HG02970 (cell line): ENCODE results near the gene PKN1.
"Not testable (repeated sequence)": the region's sequence is repeated elsewhere in the genome, so short reads cannot be mapped to it uniquely, and the experiment has no call there.

Experiments used
- ATAC-seq: cut with Tn5 transposase; IDR thresholded peaks from one replicate; pipeline ENCODE4 v1.9.1; 2021; ENCODE audit warnings: mild to moderate bottlenecking, moderate library complexity, moderate number of reproducible peaks; ENCODE audit not compliant: unreplicated experiment, low FRiP score

Gene PKN1

DNA sequence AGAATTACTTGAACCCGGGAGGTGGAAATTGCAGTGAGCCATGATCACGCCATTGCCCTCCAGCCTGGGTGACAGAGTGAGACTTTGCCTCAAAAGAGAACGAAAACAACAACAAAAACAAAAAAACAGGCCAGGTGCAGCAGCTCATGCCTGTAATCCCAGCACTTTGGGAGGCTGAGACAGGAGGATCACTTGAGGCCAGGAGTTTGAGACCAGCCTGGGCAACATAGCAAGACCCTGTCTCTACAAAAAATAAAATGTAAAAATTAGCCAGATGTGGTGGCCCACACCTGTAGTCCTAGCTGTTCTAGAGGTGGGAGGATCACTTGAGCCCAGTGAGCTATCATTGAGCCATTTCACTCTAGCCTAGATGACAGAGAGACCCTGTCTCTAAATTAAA is 19.2 kb downstream of the PKN1 start:
- not testable (repeated sequence) for ATAC-seq

DNA sequence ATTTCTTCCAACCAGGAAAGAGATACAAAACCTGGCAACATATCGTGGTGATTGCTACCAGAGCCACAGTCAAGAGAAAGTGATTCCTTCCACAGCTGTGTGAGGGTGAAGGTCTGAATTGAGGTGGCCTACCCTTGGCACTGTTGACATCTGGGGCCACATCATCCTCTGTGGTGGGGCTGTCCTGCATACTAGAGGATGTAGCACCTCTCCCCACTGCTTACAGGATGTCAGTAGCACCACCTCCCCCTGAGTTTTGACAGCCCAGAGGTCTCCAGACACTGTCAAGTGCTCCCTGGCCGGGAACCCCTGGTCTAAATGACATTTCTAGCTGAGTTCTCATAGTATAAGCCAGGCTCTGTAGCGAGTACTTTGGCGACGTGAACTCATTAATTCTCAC is 26.6 kb downstream of the PKN1 start:
- no peak for ATAC-seq

DNA sequence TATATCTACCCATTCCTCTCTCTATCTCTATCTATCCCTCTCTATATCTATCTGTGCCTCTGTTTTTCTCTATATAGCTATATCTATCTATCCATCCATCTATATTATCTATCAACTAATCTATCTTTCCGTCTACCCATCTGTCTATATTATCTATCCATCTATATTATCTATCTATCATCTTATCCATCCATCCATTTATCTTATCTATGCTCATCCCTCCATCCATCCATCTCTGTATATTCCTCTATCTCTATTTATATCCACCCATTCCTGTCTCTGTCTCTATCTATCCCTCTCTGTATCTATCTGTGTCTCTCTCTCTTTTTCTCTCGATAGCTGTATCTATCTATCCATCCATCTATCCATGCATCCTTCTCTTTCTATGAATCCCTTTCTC is 27.8 kb downstream of the PKN1 start:
- no peak for ATAC-seq

DNA sequence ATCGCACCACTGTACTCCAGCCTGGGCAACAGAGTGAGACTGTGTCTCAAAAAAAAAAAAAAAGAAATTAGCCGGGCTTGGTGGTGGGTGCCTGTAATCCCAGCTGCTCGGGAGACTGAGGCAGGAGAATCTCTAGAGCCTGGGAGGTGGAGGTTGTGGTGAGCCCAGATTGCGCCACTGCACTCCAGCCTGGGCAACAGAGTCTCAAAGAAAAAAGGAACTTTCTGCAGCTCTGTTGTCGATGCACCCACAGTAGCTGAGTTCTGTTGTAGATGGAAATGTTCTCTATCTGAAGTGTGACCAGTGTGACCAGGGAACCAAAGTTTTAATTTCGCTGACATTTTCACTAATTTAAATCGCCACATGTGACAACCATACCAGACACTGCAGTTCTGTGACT is 29.3 kb downstream of the PKN1 start:
- not testable (repeated sequence) for ATAC-seq

DNA sequence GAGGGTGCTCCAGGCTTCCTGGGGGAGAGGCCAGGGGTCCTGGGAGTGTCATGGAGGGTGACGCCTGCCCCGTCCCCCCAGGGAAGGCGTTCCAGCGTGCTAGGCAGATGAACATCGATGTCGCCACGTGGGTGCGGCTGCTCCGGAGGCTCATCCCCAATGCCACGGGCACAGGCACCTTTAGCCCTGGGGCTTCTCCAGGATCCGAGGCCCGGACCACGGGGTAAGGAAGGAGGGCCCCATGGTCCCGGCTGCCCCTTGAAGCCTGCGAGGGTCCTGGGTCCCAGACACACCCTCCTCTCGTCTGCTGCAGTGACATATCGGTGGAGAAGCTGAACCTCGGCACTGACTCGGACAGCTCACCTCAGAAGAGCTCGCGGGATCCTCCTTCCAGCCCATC is 30.6 kb downstream of the PKN1 start:
- ATAC-seq = no peak

DNA sequence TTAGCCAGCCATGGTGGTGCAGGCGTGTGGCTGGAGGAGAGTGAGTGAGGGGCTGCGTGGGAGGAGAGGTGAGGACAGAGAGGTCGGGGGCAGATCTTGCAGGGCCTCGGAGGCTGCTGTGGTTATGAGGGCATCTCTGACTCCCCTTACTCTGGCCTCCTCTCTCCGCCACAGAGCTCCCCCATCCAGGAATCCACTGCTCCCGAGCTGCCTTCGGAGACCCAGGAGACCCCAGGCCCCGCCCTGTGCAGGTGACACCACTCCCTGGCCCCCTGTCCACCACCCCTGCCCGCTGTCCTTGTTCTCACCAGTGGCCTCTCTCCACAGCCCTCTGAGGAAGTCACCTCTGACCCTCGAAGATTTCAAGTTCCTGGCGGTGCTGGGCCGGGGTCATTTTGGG is 34.3 kb downstream of the PKN1 start:
- ATAC-seq = no peak

DNA sequence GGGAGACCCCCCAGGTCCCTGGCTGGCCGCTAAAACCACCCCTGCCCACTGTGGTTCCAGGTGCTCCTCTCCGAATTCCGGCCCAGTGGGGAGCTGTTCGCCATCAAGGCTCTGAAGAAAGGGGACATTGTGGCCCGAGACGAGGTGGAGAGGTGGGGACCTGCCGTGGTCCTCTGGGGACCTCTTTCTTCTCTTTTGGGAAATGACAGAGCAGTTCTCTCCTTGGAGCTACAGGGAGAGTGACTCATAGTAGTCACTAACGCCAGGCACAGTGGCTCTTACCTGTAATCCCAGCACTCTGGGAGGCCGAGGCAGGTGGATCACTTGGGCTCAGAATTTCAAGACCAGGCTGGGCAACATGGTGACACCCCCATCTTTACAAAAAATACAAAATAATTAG is 34.7 kb downstream of the PKN1 start:
- ATAC-seq = no peak

DNA sequence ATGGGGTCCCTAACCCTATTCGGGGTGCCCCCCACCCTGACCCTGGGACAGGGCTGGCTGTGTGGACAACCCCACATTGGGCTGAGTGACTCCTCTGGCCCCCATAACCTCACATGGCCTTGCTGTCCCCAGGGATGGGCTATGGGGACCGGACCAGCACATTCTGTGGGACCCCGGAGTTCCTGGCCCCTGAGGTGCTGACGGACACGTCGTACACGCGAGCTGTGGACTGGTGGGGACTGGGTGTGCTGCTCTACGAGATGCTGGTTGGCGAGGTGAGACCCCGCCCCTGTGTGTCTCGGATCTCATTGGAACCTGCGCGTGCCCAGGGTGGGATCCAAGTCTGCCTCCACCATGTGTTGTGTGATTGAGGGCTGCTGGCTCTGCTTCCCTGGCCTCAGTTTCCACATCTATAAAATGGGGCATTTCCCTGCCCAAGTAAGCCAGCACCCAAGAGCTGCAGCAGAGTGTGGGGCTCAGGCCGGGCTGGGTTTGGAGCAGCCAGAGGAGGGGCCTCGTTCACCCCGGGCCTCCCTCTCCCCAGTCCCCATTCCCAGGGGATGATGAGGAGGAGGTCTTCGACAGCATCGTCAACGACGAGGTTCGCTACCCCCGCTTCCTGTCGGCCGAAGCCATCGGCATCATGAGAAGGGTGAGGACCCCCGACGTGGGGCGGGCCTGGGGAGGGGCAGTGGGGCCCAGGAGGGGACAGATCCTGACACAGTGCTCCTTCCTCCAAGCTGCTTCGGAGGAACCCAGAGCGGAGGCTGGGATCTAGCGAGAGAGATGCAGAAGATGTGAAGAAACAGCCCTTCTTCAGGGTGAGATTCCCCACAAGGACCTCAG is 37.1 kb downstream of the PKN1 start:
- no peak for ATAC-seq

DNA sequence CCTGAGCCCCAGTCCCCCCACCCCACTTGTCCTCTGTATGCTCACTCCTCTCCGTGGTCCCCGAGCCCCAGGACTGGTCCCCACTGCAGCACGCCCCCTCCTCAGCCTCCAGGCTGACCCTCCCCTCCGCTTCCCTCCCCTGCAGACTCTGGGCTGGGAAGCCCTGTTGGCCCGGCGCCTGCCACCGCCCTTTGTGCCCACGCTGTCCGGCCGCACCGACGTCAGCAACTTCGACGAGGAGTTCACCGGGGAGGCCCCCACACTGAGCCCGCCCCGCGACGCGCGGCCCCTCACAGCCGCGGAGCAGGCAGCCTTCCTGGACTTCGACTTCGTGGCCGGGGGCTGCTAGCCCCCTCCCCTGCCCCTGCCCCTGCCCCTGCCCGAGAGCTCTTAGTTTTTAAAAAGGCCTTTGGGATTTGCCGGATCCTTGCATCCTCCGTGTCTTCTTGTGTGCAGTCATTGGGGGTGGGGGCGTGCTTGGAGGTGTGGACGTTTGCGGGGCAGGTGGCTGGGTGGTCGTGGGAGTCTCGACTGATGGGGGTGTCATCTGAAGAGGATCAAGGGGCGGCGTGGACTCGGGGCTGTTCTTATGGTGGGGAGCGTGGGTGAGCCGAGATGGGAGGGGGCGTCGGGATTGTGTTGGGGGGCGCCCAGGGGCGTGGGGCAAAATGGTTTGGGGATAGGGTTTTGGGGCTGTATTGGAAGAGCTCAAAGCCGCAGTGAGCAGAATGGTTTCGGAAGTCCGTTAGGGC is 38.5 kb downstream of the PKN1 start:
- no peak for ATAC-seq

DNA sequence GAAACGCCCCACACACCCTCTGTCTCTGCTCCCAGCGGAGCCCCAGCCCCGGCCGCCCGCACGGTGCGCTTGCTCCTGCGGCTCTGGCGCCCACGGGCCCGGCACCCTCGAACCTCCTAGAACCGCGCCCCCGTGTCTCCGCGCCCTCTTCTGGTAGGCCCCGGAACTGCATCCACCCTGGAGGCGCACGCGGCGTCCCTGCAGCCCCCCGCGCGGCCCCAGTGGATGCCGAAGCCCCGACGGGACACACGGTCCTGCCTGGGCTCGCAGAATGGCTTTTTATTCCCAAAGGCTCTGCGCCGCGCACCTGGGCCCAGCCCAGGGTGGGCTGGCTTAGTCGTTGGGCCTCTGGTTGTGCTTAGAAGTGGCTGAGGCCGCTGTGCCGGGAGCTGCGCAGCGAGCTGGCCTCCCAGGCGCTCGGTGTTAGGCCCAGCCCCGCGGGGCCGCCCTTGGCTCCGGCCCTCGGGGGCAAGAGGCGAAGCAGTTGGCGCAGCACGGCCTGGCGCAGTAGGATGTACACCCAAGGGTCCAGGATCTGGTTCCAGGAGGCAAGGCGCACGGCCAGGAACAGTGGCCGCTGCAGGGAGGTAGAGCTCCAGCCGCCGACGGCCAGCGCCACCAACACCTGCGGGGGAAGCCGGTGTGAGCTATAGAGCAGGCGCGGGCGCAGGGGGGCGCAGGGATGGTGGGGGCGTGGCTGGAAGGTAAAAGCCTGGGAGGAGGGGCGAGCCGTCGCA is 39.3 kb downstream of the PKN1 start:
- no peak for ATAC-seq

DNA sequence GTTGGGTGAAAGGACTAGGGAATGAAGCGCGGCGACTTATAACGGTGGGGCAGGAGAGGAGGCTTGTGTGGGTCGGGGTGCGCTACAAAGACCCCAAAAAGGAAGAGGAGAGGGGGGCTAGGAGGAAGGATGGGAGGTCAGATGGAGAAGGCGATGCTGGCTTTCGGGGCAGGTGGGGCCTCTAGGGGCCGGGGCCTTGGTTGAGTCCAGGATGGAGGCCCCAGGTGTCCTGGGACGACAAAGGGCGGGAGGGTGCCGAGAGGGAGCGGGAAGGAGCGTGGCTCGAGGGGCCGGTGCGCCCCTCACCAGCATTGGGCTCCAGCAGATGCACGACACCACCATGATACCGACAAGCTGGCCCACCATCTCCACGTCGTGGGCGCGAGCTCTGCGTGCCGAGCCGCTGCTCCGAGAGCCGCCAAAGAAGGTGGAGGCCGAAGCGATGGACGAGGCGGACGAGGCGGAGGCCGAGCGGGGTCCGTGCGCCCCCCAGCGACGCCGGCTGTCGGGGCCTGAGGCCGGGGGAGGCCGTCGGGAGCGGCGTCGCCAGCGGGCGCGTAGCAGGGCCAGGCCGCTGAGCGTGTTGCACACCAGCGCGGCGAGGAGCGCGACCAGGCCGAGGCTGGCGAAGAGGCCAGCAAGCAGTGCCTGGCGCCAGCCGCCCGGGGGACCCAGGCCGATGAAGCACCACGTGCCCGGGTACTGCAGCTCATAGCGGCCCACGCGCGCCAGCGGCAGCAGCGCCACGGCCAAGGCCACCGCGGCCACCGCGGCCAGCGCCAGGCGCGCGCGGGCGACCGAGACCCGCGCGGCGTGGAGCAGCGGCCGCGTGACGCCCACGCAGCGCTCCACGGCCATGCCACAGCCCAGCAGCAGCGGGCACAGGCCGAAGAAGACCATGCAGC is 40.2 kb downstream of the PKN1 start:
- no peak for ATAC-seq

DNA sequence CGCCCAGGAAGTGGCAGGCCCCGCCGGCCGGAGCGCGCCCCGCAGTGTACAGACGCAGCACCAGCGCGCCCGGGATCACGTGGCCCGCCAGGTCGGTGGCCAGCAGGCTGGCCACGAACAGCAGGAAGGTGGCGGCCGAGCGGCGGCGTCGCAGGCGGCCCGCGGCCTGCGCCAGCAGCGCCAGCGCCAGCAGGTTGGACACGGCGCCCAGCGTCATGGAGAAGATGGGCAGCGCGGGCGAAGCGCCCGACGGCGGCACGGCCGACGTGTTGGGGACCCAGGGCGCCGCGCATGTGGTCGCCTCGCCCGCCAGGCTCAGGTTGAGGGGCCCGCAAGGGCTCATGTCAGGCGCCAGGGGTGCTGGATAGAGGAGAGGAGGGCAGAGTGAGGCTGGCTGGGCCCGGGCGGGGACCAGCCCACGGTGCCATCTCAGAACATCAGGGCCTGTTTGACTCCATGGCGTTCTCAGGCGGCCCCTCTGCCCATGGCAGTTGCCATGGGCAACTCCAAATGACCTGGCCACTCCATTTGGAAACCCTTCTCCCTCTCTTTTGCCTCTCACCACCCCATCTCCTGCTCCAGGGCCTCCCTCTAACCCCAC is 41.0 kb downstream of the PKN1 start:
- no peak for ATAC-seq

DNA sequence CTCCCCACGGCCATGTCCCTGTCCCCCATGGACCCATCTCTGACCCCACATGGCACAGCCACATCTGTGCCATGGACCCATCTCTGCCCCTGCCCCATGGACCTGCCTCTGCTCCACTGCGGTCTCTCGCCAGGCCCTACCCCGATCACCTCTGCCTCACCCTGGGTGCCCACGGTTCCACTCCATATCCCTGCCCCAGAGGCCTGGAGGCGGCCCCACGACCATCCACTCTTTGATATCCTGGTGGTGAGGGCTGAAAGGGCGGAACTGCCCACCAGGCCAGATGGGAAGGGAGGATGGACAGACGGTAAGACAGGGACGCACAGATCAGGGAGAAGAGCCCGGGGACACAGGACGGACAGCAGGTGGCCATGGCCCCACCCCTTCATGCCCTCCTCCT is 41.7 kb downstream of the PKN1 start:
- ATAC-seq = no peak

DNA sequence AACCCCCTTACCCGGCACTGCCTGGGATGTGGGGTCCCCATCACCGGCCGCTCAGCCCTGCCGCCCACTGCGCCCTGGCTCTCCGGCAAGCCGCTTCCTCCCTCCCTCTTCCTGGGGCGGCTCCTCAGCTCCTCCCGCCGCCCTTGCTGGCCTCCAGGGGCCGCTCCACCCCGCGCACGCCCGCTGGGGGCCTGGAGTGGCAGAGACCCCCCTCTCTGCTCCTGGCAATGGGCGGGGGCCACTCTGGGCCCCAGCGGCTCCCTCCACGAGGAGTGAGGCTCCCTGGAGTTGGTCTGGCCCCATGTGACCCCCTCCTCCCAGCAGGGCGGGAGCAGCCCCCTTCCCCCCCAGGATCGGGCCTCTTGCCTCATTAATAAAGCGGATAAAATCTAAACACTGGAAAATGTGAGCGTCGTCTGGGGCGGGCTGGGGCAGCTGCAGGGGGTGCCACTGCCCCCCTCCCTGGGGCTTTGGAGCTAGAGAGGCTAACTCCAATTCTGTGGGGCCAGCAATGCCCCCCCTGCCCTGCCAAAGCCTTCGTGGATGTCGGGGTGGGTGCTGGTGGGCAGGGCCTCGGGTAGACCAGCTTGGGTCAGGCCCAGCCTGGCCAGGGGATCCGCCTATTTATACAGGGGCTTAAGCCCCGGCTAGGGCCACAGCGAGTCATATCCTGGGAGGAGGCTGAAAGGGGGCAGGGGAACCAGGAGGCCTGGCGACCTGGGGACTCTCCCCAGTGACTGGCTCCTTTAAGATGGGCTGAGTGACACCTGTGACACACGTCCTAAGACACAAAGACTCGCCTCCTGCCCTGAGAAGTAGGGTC is 42.4 kb downstream of the PKN1 start, which contains the start of gene PTGER1:
TSS of gene PTGER1 (minus strand) at position 104 of the 823 bp plus-strand sequence. CDS start 1,034 bp downstream, outside the sequence.
- ATAC-seq = no peak

DNA sequence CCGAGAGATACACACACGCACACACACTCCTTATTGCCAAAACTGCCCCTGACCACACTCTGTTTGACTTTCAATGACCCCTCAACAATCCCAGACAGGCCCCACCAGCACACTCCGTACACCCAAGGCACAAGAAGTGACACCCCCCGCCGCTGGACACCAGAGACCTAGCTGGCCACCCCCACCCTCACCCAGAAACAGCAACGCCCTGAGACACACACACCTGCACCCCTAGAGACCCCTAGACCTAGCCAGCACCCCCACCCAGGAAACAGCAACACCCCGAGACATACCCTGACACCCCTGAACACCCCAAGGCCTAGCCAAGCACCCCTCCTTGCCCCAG is 43.2 kb downstream of the PKN1 start:
- ATAC-seq = no peak

DNA sequence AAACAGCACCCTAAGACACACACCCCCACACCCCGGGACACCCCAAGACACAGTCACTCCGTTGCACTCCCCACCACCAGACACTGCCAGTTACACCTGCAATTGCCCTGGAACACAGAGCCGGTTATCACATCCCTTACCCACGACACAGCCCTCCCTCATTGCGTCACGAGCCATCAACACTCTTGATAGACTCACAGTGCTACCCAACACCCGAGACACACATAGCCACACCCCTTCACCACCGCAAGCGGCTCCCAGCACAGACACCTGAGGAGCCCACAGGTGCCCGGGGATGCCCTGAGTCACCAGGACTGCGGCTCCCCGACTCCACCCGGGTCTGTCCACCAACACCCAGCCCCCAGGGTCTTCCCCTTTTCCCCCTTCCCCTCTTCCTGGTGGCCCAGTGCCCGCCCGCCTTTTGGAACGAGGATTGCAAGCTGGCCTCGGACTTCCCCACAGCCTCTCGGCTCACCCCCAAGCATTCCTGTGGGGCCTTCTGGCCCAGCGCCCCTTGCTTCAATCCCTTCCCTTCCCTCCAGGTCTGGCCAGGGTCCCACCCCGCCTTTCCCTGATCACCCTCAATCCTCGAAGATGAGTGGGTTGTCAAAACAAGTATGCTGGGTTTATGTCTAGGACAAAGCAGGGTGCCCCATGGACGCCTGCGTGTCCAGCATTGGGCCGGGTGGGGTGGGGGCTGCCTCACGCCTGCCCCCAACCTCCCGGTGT is 43.7 kb downstream of the PKN1 start:
- ATAC-seq = no peak

DNA sequence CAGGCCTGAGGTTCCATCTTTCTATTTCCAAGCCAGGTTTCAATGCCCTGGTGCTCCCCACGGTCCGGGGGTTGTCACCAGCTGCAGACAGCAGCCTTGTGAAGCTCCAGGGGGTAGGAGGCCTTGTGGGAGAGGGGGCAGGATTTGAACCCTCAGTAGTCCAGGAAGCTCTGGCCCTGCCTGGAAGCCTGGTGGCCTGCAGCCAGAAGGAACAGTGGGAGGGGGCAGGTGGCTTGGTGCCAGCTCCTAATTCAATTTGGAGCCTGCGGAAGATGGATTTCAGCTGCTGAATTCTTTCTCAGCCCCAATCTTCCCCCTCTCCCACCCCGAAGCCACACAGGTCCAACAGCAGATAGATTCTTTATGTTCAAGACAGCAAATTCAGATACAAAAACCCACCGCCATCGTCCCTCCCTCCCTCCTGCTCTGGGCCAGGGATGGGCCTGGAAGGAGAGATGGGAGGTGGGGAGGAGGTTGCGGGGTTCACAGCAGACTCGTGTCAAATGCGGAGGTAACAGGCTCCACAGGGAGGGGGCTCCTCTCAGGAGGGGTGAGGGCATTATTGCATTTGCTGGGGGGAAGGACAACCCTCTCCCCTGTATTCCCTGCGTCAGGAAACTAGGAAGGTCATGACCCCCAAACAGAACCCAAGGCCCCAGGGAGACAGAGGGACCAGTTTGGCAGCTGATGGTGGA is 44.5 kb downstream of the PKN1 start:
- ATAC-seq = no peak

DNA sequence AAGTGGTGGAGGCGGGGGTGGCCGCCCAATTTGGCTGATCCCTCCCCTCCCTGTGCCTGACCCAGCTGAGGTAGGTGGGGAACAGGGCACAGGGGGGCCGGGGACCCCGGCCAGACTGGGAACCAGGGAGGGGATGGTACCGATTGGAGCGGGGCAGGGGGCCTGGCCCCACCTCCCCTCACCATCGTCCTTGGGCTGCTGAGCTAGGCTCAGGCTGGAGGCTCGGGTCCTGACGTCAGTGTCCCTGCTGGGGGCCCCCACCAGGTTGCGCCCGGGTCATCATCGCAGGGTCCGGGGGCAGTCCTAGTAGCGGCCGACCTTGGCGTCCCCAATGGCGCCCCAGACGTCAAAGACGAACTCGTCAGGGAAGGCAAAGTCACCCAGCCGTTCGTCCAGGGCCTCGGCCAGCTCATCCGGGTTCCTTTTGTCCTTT is 45.0 kb downstream of the PKN1 start:
- no peak for ATAC-seq
